ENCODE measurements around the gene AIF1.

Gene AIF1

DNA sequence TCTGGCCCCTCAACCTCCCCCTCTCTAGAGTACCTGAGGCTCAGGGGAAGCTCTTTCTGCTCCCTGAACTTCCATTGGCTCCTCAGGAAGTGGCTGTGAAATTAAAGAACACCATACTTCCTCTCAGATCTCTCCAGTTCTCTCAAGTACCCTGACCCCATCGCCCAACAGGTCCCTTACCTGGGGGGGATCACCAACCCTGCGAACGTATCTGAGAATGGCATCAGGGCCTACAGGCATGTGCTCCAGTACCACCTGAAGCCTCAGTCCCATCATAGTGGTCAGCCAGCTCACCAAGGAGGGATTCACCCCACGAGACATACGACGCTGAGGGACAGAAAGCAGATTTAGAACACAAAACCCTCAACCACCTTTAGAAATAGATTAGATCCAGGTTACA, 25.6 kb downstream of the AIF1 start:
- Mint-ChIP-seq H3K27ac (no peak overlapping the region), H3K36me3 (peaks cover 58% of the 10 kb centered on the region), H3K4me3 (no peak overlapping the region), H3K4me1 (peaks cover 5% of the 10 kb centered on the region), H3K9me3 (no peaks in the 10 kb centered on the region), H3K27me3 (no peaks in the 10 kb centered on the region)
- ATAC-seq = no peak

DNA sequence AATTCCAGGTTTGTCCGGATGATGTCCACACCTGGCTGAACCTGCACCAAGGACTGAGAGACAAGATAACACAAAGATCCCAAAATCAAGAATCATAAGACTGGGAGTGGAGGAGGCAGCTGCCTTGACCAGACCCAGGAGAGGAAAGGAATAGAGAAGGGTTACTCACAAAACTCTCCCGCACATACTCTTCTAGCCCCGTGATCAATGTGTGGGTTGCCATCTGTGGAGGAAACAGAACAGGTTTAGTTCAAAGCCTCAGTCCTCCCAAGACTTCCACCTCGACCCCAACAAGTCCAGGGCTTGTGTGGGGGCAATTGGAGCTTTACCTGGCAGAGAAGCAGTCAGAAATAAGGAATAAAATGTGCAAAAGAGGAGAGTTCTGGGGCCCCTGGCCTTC, 26.3 kb downstream of the AIF1 start:
- Mint-ChIP-seq H3K27ac (no peak overlapping the region), H3K36me3 (peaks cover 54% of the 10 kb centered on the region), H3K4me1 (peaks cover 5% of the 10 kb centered on the region), H3K9me3 (no peaks in the 10 kb centered on the region), H3K27me3 (no peaks in the 10 kb centered on the region), H3K4me3 (no peak overlapping the region)
- no peak for ATAC-seq

DNA sequence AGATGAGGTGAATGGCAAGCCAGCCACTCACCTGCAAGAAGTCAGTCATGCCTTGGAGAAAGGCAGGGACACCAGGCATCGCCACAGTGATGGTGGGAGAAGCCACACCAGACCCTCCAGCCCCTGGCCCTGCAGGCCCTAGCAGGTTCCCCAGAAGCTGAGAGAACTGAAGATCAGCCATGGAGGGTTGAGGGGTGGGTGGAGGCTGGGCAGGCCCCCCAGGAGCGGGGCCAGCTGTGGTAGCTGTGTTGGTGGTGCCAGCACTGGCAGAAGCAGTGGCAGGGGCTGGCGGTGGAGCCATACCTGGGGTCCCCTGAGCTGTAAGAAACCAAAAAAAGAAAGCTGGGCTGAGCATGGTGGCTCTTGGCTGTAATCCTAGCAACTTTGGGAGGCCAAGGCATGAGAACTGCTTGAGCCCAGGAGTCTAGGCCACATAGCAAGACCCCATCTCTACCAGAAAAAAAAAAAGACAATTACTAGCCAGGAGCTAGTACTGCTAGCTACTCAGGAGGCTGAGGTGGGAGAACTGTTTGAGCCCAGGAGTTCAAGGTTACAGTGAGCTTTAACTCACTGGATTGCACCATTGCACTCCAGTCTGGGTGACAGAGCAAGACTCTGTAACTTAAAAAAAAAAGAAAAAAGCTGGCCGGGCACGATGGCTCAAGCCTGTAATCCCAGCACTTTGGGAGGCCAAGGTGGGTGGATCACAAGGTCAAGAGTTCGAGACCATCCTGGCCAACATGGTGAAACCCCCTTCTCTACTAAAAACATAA, 27.9 kb downstream of the AIF1 start:
- peaks cover 54% of the 10 kb centered on the region for H3K36me3 Mint-ChIP-seq
- no peak overlapping the region for H3K27ac Mint-ChIP-seq
- no peak for ATAC-seq
- H3K27me3 Mint-ChIP-seq = no peaks in the 10 kb centered on the region
- H3K4me1 Mint-ChIP-seq = peaks cover 5% of the 10 kb centered on the region
- H3K4me3 Mint-ChIP-seq = no peak overlapping the region
- no peaks in the 10 kb centered on the region for H3K9me3 Mint-ChIP-seq

DNA sequence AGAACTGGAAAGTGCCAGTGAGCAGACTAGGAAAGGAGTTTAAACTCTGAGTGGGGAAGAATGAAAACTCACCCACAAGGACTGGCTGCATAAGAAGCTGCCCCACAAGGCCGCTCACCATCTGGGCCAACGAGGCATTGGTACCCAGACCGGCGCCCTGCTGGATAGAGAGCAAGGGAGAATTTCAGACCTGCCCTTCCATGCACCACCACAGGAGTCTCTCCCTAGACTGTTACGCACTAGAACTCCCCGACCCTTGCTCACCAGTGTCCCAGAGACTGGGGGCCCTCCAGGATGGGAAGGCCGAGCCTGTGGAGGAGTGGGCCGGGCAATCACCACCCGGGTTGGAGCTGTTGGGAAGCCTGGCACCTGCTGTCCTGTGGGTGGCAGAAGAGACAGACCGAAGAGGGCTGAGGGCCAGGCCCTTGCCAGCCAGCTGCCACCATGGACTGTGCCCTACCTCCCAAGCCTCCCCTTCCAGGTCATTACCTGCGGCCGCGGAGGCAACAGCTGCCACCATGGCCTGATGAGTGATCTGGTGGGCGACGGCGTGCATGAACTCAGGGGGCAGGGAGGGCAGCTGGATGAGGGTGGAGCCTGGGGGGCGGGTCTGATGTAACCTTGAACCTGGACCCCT, 28.9 kb downstream of the AIF1 start:
- Mint-ChIP-seq H3K27me3 (no peaks in the 10 kb centered on the region), H3K9me3 (no peaks in the 10 kb centered on the region), H3K4me3 (no peak overlapping the region), H3K36me3 (peaks cover 51% of the 10 kb centered on the region), H3K27ac (no peak overlapping the region), H3K4me1 (peaks cover 7% of the 10 kb centered on the region)
- no peak for ATAC-seq

DNA sequence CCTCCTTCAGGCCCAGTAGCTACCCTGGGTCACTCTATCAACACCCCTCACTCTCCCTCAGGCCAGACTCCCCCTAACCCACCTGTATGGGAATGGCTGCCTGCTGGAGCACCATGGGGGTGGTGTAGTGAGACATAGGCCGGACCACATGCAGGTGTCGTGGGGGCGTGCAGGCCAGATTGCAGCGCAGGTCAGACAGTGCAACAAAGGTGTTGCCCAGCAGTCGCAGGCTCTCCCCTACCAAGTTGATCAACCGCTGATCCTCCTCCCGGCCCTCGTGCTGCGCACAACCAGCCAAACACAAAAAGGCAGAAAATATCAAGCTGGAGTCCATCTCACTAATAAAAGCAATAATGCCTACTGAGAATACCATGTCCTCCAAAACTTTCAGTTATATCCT, 30.3 kb downstream of the AIF1 start:
- H3K4me3 Mint-ChIP-seq = no peak overlapping the region
- peak overlapping the region; percentile 64 for H3K27ac Mint-ChIP-seq
- ATAC-seq = no peak
- H3K4me1 Mint-ChIP-seq = peaks cover 21% of the 10 kb centered on the region
- no peaks in the 10 kb centered on the region for H3K9me3 Mint-ChIP-seq
- H3K27me3 Mint-ChIP-seq = no peaks in the 10 kb centered on the region
- H3K36me3 Mint-ChIP-seq = peaks cover 63% of the 10 kb centered on the region

DNA sequence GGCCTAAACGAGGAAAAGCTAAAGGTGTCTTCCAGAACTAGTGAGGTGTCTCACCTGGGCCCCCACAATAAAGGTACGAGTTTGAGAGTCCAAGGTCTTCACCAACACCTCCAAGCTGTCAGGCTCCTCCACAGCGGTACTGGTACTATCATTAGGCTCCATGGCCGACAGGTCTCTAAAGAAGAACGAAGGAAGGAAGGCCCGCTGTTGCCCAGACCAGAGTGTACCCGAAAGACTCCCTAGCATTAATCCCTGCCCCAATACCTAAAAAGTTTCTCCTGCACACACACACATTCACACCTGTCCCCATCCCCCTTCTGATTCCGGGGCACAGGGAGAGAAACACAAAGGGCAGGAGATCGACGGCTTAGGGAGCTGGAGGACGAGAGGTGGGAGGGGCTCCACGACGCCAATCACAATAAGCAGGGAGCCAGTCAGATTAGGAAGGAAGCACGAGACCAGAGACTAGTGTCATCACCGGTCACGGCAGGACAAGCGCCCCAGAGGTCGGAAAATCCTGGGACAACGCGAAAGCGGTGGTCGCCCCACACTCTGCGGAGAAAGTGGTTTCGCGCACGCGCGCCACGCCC, 36.7 kb downstream of the AIF1 start:
- H3K27me3 Mint-ChIP-seq = no peaks in the 10 kb centered on the region
- H3K27ac Mint-ChIP-seq = peak overlapping the region; percentile 91
- ATAC-seq = peak; percentile 60
- H3K36me3 Mint-ChIP-seq = peaks cover 46% of the 10 kb centered on the region
- H3K9me3 Mint-ChIP-seq = no peaks in the 10 kb centered on the region
- H3K4me1 Mint-ChIP-seq = peaks cover 52% of the 10 kb centered on the region
- H3K4me3 Mint-ChIP-seq = peak overlapping the region; percentile 87

DNA sequence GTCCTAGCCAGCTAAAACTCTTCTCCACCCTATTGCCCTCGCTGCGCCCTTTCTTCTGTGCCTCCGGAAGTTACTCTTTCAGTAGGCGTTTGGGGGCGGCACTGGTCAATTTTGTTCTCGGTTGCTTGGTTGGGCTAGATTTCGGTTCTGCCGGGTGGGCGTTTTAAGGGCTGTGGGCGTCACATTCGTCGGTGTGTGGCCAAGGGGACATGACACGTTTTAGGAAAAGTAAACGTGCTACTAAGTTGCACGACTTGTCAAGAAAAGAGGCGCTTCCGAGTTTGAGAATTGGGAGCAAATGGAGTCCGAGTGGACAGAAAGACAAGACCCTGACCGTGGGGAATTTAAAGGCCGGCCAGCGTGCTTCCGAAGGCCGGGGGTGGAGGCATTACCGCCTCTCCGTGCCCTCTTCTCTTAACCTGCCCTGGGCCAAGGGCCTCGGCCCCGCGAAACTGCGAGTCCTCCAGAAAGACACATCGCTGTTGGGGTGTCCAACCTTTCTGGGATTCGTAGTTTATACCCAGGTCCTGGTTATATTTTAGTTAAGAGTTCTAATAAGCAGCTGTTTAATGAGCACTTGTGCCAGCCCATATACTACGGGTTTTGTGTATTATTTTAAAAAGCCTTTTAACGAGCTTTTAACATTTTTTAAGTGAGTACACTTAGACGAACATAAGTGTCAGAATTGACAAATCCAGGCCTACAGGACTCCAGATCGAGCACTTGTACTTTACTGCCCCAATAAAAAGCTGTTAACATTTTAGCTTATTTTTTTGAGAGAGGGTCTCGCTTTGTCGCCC, 38.1 kb downstream of the AIF1 start:
- peaks cover 66% of the 10 kb centered on the region for H3K4me1 Mint-ChIP-seq
- H3K9me3 Mint-ChIP-seq = no peaks in the 10 kb centered on the region
- no peaks in the 10 kb centered on the region for H3K27me3 Mint-ChIP-seq
- H3K36me3 Mint-ChIP-seq = peaks cover 45% of the 10 kb centered on the region
- peak; percentile 82 for ATAC-seq
- H3K27ac Mint-ChIP-seq = peak overlapping the region; percentile 91
- H3K4me3 Mint-ChIP-seq = peak overlapping the region; percentile 87

DNA sequence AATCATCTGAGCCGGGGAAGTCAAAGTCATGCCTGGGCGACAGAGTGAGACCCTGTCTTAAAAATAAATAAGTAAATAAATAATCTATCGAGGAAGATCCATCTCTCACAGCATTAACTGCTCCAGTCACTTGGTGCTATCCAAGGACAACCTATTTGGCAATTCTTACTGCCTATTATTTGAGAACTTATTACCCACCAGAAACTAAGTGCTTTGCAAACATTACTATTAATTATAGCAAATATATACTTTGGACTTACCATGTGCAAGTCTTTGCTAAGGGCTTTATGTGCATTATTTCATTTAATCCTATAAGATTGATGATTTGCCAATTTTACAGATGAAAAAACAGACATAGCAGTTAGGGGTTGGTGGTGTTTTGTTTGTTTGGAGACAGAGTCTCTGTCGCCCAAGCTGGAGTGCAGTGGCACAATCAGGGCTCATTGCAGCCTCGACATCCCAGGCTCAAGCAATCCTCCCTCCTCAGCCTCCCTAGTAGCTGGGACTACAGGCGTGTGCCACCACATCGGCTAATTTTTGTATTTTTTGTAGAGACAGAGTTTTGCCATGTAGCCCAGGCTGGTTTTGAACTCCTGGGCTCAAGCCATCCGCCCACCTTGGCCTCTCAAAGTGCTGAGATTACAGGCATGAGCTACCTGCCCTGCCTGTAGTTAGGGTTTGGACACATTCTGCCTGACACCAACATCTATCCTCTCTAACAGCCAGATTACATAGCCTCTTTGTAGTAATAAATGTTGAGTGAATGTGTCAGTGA, 39.7 kb downstream of the AIF1 start:
- H3K9me3 Mint-ChIP-seq = no peaks in the 10 kb centered on the region
- ATAC-seq = no peak
- H3K36me3 Mint-ChIP-seq = peaks cover 53% of the 10 kb centered on the region
- H3K4me3 Mint-ChIP-seq = no peak overlapping the region
- no peaks in the 10 kb centered on the region for H3K27me3 Mint-ChIP-seq
- H3K27ac Mint-ChIP-seq = peak overlapping the region; percentile 9
- H3K4me1 Mint-ChIP-seq = peaks cover 72% of the 10 kb centered on the region

DNA sequence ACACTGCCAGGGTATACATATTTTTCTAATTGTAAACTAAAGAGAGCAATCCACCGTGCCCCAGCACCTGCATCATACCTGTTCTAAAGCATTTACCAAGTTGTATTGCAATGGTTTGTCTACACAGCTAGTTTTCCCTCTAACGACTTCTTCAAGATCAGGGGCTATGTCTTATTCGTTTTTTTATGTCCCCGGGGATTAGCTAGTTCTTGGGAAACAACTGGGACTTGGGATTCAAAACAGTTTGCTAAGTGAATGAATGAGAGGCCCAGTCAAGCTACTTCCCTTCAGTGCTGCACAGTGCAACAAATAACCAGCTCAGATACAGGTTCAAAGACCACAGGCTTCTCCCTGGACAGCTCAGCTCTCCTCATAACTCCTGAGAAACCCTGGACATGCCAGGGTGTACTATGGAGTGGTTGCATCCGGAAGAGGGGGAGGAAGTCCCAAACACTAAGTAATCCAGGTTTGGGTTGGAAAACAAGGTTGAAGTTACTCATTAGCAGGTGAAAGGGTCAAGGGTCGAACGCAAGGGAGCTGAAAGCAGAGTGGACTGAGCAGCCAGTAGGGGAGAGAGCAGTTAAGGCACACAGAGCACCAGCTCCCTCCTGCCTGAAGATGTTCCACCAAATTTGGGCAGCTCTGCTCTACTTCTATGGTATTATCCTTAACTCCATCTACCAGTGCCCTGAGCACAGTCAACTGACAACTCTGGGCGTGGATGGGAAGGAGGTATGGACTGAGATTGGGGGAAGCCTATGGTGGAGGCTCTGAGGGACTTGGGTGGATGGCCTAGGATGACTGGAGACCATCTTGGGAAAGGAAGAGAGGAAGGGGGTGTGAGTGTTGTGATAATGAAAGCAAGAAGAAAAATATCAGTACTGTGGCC, 40.6 kb downstream of the AIF1 start, which contains the start of gene APOM:
Gene APOM, plus strand, starts transcription at position 546 of the 889 bp plus-strand sequence. Its CDS starts 73 bp downstream, at position 619.
- H3K36me3 Mint-ChIP-seq = peaks cover 53% of the 10 kb centered on the region
- no peak for ATAC-seq
- H3K4me3 Mint-ChIP-seq = no peak within 1 kb of the TSS
- H3K9me3 Mint-ChIP-seq = no peaks in the 10 kb centered on the region
- H3K27ac Mint-ChIP-seq = peak within 1 kb of the TSS; percentile 9
- H3K27me3 Mint-ChIP-seq = no peaks in the 10 kb centered on the region
- peaks cover 68% of the 10 kb centered on the region for H3K4me1 Mint-ChIP-seq

DNA sequence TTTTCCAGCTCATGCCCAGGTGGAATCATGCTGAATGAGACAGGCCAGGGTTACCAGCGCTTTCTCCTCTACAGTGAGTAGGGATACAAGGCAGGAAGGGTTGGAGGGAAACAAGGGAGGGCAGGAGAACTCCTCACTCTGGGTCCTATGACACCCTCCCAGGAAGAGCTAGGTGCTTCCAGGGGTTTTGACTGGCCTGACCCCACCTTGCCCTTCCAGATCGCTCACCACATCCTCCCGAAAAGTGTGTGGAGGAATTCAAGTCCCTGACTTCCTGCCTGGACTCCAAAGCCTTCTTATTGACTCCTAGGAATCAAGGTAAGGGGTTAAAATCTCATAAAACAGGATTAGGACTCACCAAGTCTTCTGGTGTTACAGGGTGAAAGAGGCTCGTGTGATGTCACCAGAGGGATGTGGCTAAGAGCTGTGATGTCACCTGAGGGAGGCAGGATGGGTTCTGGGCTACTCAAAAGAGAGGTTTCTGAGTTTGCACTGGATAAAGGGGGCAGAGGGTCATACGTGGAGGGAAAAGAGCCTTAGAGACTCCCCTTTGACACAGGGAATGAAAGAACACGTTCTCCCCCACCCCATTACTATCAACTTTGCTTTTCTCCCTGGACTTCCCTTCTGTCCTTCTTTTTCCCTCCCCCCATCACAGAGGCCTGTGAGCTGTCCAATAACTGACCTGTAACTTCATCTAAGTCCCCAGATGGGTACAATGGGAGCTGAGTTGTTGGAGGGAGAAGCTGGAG, 42.5 kb downstream of the AIF1 start:
- H3K27me3 Mint-ChIP-seq = no peaks in the 10 kb centered on the region
- H3K4me1 Mint-ChIP-seq = peaks cover 73% of the 10 kb centered on the region
- peaks cover 54% of the 10 kb centered on the region for H3K36me3 Mint-ChIP-seq
- no peaks in the 10 kb centered on the region for H3K9me3 Mint-ChIP-seq
- H3K27ac Mint-ChIP-seq = peak overlapping the region; percentile 98
- ATAC-seq = no peak
- H3K4me3 Mint-ChIP-seq = peak overlapping the region; percentile 97

DNA sequence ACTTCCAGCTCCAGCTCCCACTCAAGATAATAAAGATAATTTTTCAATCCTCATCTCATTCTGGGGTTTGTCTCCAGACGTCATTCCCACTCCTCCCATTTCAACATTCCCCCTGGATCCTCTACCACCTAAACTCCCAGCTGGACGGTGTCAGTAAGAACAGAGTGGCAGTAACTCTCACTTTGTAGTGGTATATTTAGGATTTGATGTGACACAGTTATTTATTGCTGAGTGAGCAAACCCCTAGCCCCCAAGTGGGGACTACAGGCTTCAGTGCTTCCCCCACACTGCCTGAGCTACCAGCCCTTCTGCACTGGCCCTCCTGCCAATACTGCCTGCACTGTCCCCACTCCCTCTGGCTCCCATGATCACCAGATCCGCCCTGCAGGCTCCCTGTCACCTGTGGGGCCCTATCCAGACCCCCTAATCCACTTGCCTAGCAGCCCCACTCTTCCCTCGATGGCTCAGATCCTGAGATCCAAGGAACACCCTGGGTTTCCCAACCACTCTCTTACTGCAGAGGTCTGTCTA, 43.2 kb downstream of the AIF1 start:
- Mint-ChIP-seq H3K36me3 (peaks cover 58% of the 10 kb centered on the region), H3K27ac (peak overlapping the region; percentile 98), H3K27me3 (no peaks in the 10 kb centered on the region), H3K9me3 (no peaks in the 10 kb centered on the region), H3K4me1 (peaks cover 80% of the 10 kb centered on the region), H3K4me3 (peak overlapping the region; percentile 97)
- no peak for ATAC-seq

DNA sequence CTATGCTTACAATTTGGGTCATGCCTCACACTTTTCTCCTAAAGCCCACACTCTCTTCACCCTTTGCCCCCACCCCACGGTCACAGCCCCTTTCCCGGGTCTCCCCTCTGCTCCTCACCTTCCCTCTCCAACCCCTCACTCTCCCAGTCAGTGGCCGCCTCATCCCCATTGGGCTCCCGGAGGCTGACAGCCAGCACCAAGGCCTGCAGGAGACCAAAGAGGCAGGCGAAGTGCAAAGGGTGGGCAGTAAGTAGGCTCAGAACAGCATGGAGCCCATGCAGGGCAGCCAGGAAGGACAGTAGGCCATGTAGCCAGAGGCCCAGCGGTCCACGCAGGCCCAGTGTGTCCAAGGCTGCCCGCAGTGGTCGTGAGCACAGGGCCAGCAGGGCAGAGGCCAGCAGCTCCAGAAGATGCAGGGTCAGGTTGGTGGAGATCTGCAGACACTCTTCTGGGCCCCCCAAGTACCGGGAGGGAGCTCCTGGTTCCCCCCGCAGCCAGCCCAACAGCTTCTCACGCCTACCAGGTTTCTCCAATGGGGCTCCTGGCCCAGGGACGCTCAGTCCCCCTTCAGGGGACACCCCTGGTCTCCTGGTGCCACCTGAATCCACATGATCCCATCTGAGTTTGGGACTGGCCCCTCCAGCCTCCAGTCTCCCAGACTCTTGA, 44.1 kb downstream of the AIF1 start:
- peak overlapping the region; percentile 98 for H3K27ac Mint-ChIP-seq
- H3K4me3 Mint-ChIP-seq = peak overlapping the region; percentile 97
- H3K27me3 Mint-ChIP-seq = no peaks in the 10 kb centered on the region
- no peak for ATAC-seq
- peaks cover 67% of the 10 kb centered on the region for H3K36me3 Mint-ChIP-seq
- H3K9me3 Mint-ChIP-seq = no peaks in the 10 kb centered on the region
- peaks cover 83% of the 10 kb centered on the region for H3K4me1 Mint-ChIP-seq
